Activated CD8-positive, alpha-beta T cell treated with anti-CD3 and anti-CD28 coated beads for 36 hours (primary cell): ENCODE measurements around the gene HRC. TPM values are rescaled to one million over a fixed set of nuclear protein-coding genes. Genes with fewer than 3 reads are reported as not detected.

ENCODE experiments used
- ATAC-seq: fragments of 200-7000 bp; cut with Tn5 transposase; one replicate; pipeline ENCODE4 v1.10.0; 2021; ENCODE audit warnings: mild to moderate bottlenecking, moderate library complexity
- CTCF ChIA-PET: fragments of 350-600 bp; sonication (Branson Sonifier 250); formaldehyde crosslinking; loops from one replicate; lab custom pipeline; 2021; ENCODE audit warnings: antibody characterized with exemption; lab: Charles Lee
- POLR2A ChIA-PET: fragments of 350-600 bp; sonication (Branson Sonifier 250); formaldehyde crosslinking; loops from one replicate; lab custom pipeline; 2021; ENCODE audit warnings: antibody characterized with exemption; lab: Charles Lee
- DNase-seq: peaks from one replicate; pipeline ENCODE4 v3.0.0-alpha.2; 2020
- H3K27ac Mint-ChIP-seq: one replicate; pipeline ENCODE4 v1.8.0; 2021; ENCODE audit warnings: mild to moderate bottlenecking, mixed read lengths
- H3K27me3 Mint-ChIP-seq: one replicate; pipeline ENCODE4 v1.8.0; 2021; ENCODE audit warnings: mixed read lengths
- H3K36me3 Mint-ChIP-seq: one replicate; pipeline ENCODE4 v1.8.0; 2021; ENCODE audit warnings: low read depth, mixed read lengths
- H3K4me1 Mint-ChIP-seq: one replicate; pipeline ENCODE4 v1.8.0; 2021; ENCODE audit warnings: low read depth, mixed read lengths
- H3K4me3 Mint-ChIP-seq: one replicate; pipeline ENCODE4 v1.8.0; 2021; ENCODE audit warnings: mild to moderate bottlenecking, moderate library complexity, mixed read lengths
- H3K9me3 Mint-ChIP-seq: one replicate; pipeline ENCODE4 v1.8.0; 2021; ENCODE audit warnings: mixed read lengths
- intact Hi-C: fragments of 100-400 bp; cut with micrococcal nuclease; formaldehyde crosslinking; loops from one replicate; pipeline ENCODE4 v1.10.0; 2022
- total RNA-seq, 2 experiments: library from RNA; stranded (reverse); gene quantifications; one replicate each; pipeline ENCODE4 v1.2.3, GENCODE V29; 2021
- TF ChIP-seq, protein P1 (sequence below): fragments of 200-600 bp; IDR thresholded peaks from one replicate; pipeline ENCODE4 v1.8.0; 2022; ENCODE audit warnings: antibody characterized with exemption, mild to moderate bottlenecking

Gene HRC
- total RNA-seq, 2 experiments from 2014 or later, result not detected

DNA sequence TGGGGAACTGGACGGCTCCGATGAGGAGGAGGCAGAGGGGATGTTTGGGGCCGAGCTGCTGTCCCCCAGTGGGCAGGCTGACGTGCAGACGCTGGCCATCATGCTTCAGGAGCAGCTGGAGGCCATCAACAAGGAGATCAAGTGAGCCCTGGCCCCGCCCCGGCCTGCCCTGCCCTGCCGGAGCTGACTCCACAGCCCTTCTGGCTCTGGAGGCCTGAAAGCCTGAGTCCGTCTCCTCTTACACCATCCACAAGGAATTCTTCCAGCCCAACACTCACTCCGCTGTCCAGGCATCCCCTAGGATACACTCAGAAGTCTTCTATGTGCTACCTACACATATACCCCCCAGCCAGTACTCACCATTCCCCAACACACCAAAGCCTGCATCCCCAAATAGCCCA is 18.4 kb downstream of the HRC start:
- Mint-ChIP-seq H3K27ac (no peak overlapping the region), H3K4me3 (no peak overlapping the region), H3K4me1 (peaks cover 9% of the 10 kb centered on the region), H3K36me3 (no peaks in the 10 kb centered on the region), H3K9me3 (no peaks in the 10 kb centered on the region), H3K27me3 (peaks cover 7% of the 10 kb centered on the region)
- ChIA-PET CTCF (interaction anchor here (1.1 kb wide), 1 partner anchor 39 kb away, joined by 4 read pairs; no protein-coding TSS in a partner anchor), POLR2A (no interaction called here)
- no peak for DNase-seq
- no peak for ATAC-seq
- TF ChIP-seq, protein P1, sequence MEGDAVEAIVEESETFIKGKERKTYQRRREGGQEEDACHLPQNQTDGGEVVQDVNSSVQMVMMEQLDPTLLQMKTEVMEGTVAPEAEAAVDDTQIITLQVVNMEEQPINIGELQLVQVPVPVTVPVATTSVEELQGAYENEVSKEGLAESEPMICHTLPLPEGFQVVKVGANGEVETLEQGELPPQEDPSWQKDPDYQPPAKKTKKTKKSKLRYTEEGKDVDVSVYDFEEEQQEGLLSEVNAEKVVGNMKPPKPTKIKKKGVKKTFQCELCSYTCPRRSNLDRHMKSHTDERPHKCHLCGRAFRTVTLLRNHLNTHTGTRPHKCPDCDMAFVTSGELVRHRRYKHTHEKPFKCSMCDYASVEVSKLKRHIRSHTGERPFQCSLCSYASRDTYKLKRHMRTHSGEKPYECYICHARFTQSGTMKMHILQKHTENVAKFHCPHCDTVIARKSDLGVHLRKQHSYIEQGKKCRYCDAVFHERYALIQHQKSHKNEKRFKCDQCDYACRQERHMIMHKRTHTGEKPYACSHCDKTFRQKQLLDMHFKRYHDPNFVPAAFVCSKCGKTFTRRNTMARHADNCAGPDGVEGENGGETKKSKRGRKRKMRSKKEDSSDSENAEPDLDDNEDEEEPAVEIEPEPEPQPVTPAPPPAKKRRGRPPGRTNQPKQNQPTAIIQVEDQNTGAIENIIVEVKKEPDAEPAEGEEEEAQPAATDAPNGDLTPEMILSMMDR, result no peak
- intact Hi-C loops, result no loop called here

DNA sequence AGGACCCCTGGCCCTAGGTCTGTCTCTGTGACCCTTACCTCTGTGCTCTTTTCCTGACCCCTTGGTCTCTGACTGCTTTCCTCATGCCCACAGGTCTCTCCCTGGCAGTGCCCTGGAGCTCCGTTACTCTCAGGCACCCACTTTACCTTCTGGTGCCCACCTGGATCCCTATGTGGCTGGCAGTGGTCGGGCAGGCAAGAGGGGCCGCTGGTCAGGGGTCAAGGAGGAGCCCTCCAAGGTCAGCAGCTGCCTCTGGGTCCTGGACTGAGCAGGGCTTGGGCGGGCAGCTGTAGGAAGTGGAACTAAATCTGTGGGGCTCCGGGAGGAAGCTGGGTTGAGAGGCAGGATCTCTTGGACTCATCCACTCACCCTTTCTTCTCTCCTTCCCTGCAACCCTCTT is 19.5 kb downstream of the HRC start:
- peaks cover 4% of the 10 kb centered on the region for H3K27me3 Mint-ChIP-seq
- peaks cover 9% of the 10 kb centered on the region for H3K4me1 Mint-ChIP-seq
- ChIA-PET POLR2A (no interaction called here), CTCF (interaction anchor here (7.0 kb wide), 1 partner anchor 10 kb away, joined by 35 read pairs; no protein-coding TSS in a partner anchor)
- DNase-seq (no peak), ATAC-seq (no peak)
- TF ChIP-seq, protein P1, result no peak
- no peak overlapping the region for H3K27ac Mint-ChIP-seq
- no peak overlapping the region for H3K4me3 Mint-ChIP-seq
- no peaks in the 10 kb centered on the region for H3K36me3 Mint-ChIP-seq
- H3K9me3 Mint-ChIP-seq, result no peaks in the 10 kb centered on the region
- intact Hi-C loops, result no loop called here

DNA sequence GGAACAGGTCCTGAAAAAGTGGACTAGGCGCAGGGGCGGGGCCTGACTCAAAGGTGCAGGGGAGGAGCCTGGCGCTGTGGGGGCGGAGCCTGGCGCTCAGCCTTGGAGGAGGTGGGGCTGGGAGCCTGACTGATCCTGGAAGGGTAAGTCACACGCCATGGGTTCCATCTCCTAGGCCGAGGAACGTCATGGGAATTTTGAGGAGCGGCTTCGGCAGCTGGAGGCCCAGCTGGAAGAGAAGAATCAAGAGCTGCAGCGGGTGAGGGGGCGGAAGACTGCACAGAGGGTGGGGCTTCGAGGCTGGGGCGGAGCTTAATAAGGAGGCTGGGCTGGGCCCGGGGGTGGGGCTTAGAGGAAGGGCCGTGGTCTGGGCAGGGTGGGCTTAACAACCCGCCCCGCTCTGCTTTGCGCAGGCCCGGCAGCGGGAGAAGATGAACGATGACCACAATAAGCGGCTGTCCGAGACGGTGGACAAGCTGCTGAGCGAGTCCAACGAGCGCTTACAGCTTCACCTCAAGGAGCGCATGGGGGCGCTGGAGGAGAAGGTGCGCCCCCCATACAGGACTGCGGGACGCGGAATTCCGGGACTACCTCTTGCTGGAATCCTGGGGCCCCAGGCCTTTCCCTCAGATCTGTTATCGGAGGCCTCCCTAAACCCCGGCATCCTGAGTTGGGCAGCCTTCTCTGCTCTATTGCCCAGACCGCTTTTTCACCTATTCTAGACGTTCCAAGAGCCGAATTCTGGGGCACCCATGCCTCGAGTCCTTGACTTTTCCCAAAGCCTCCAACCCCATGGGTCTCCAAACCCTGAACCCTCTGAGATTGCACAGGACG is 21.4 kb downstream of the HRC start:
- intact Hi-C loops, result no loop called here
- Mint-ChIP-seq H3K4me1 (peaks cover 11% of the 10 kb centered on the region), H3K27ac (no peak overlapping the region), H3K9me3 (no peaks in the 10 kb centered on the region), H3K36me3 (peaks cover 1% of the 10 kb centered on the region), H3K27me3 (peaks cover 4% of the 10 kb centered on the region), H3K4me3 (peak overlapping the region; percentile 49)
- TF ChIP-seq, protein P1, result no peak
- DNase-seq (peak; percentile 73), ATAC-seq (peak; percentile 78)
- ChIA-PET CTCF (interaction anchor here (0.8 to 7.0 kb wide), 4 partner anchors 12 to 92 kb away, joined by 4 to 35 read pairs (median 8); partner anchors contain the start of gene LIN7B), POLR2A (interaction anchor here (0.9 to 1.6 kb wide), 2 partner anchors 14 to 15 kb away, joined by 3 to 7 read pairs; no protein-coding TSS in a partner anchor)

DNA sequence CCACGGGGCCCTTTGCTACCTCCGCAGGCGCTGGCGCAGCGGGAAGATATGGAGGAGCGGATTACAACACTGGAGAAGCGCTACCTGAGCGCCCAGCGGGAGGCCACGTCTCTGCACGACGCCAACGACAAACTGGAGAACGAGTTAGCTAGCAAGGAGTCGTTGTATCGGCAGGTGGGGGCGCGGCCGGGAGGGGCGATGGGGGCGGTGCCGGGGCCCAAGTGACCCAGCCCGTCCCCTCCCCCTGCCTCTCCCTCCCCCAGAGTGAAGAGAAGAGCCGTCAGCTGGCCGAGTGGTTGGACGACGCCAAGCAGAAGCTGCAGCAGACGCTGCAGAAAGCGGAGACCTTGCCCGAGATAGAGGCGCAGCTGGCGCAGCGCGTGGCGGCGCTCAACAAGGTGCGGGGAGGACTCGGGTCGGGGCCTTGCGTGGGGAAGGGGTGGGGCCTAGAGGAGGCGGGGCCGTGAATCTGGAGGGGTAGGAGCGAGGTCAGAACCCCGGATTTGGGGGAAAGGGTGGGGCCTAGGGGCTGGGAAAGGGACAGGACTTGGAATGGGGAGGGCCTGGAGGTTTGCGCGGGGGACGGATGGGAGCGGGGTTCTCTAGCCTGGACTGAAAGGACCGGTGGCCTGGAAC is 22.1 kb downstream of the HRC start:
- peaks cover 16% of the 10 kb centered on the region for H3K4me1 Mint-ChIP-seq
- DNase-seq (peak; percentile 37), ATAC-seq (peak; percentile 12)
- ChIA-PET POLR2A (interaction anchor here (0.9 kb wide), 1 partner anchor 13 kb away, joined by 3 read pairs; no protein-coding TSS in a partner anchor), CTCF (interaction anchor here (1.0 to 7.0 kb wide), 4 partner anchors 12 to 92 kb away, joined by 4 to 35 read pairs (median 8); partner anchors contain the start of gene LIN7B)
- intact Hi-C loops, result no loop called here
- peaks cover 4% of the 10 kb centered on the region for H3K27me3 Mint-ChIP-seq
- peak overlapping the region; percentile 49 for H3K4me3 Mint-ChIP-seq
- TF ChIP-seq, protein P1, result no peak
- H3K36me3 Mint-ChIP-seq, result peaks cover 1% of the 10 kb centered on the region
- no peak overlapping the region for H3K27ac Mint-ChIP-seq
- H3K9me3 Mint-ChIP-seq, result no peaks in the 10 kb centered on the region
